Measurements from ENCODE around the gene ZNF284. TPM values are rescaled to one million over a fixed set of nuclear protein-coding genes. Genes with fewer than 3 reads are reported as not detected.

ZNF284 gene
- total and polyA plus RNA-seq, 8 donors: 0.42 to 1.9 (median 0.85) TPM

GRCh38 chr19:44055870-44056269 lies 16.1 kb upstream of the ZNF284 start:
- H3K4me1 ChIP-seq: peaks cover 0 to 7% (median 4%) of the 10 kb centered on the region in 3 donors
- FAIRE-seq (no peak), ATAC-seq (no peak), DNase-seq (no peak)
- no peaks in the 10 kb centered on the region for H3K27me3 ChIP-seq
- WGBS, 2 donors: 92 to 96% methylated on average over 5 of the region's 5 CpGs
- intact Hi-C loops (cut with DNase I): no loop called here
- H3K4me3 ChIP-seq: no peak overlapping the region
- H3K9me3 ChIP-seq: no peaks in the 10 kb centered on the region
- H3K27ac ChIP-seq: no peak overlapping the region
- peaks cover 0 to 12% (median 0%) of the 10 kb centered on the region in 3 donors for H3K36me3 ChIP-seq
- TF ChIP-seq CTCF (IDR thresholded peaks at IDR 0.05): no peak

- no peak overlapping the region for H3K4me3 ChIP-seq
- H3K4me1 ChIP-seq: no peaks in the 10 kb centered on the region
- no peaks in the 10 kb centered on the region for H3K9me3 ChIP-seq
- TF ChIP-seq CTCF (IDR thresholded peaks at IDR 0.05): no peak
- FAIRE-seq: no peak
- no peaks in the 10 kb centered on the region for H3K27me3 ChIP-seq
- WGBS, 2 donors: 95% methylated on average over 2 of the region's 2 CpGs
- intact Hi-C loops (cut with DNase I): no loop called here
- peaks cover 0 to 32% (median 4%) of the 10 kb centered on the region in 3 donors for H3K36me3 ChIP-seq
- no peak for DNase-seq
- no peak overlapping the region for H3K27ac ChIP-seq
- no peak for ATAC-seq
Observed at GRCh38 chr19:44059229-44059628, 12.7 kb upstream of the ZNF284 start.

- no peak overlapping the region for H3K27ac ChIP-seq
- intact Hi-C loops (cut with DNase I): no loop called here
- no peaks in the 10 kb centered on the region for H3K9me3 ChIP-seq
- no peaks in the 10 kb centered on the region for H3K27me3 ChIP-seq
- DNase-seq: no peak
- 82 to 90% methylated on average over 1 of the region's 1 CpG for WGBS, 2 donors
- peaks cover 0 to 34% (median 4%) of the 10 kb centered on the region in 3 donors for H3K36me3 ChIP-seq
- H3K4me3 ChIP-seq: no peak overlapping the region
- FAIRE-seq: no peak
- no peak for TF ChIP-seq CTCF (IDR thresholded peaks at IDR 0.05)
- no peak for ATAC-seq
- no peaks in the 10 kb centered on the region for H3K4me1 ChIP-seq
Observed at GRCh38 chr19:44061038-44061437, 10.9 kb upstream of the ZNF284 start.

GRCh38 chr19:44066305-44066704 lies 5.7 kb upstream of the ZNF284 start:
- Histone ChIP-seq H3K27me3 (no peaks in the 10 kb centered on the region), H3K9me3 (peaks cover 0 to 5% (median 3%) of the 10 kb centered on the region in 4 donors), H3K4me1 (peaks cover 0 to under 1% (median 0%) of the 10 kb centered on the region in 3 donors), H3K4me3 (no peak overlapping the region), H3K36me3 (peaks cover 0 to 26% (median 4%) of the 10 kb centered on the region in 3 donors), H3K27ac (no peak overlapping the region)
- ATAC-seq (no peak), DNase-seq (no peak), FAIRE-seq (no peak)
- intact Hi-C loops (cut with DNase I): no loop called here
- TF ChIP-seq CTCF (IDR thresholded peaks at IDR 0.05): no peak
- WGBS, 2 donors: 79% methylated on average over 3 of the region's 3 CpGs

- Histone ChIP-seq H3K27ac (no peak overlapping the region), H3K4me1 (peaks cover 0 to 3% (median 0%) of the 10 kb centered on the region in 3 donors), H3K36me3 (peaks cover 0 to 10% (median 0%) of the 10 kb centered on the region in 3 donors), H3K9me3 (peaks cover 0 to 5% (median 3%) of the 10 kb centered on the region in 4 donors), H3K27me3 (no peaks in the 10 kb centered on the region), H3K4me3 (no peak overlapping the region)
- FAIRE-seq: no peak
- intact Hi-C loops (cut with DNase I): no loop called here
- DNase-seq: no peak
- ATAC-seq: no peak
- 96 to 98% methylated on average over 1 of the region's 1 CpG for WGBS, 2 donors
- TF ChIP-seq CTCF (IDR thresholded peaks at IDR 0.05): no peak
Observed at GRCh38 chr19:44069415-44069814, 2.5 kb upstream of the ZNF284 start.

Measured in pancreas (tissue), 10 donors.